HCT116 (cell line): Measurements from ENCODE around the gene CLCA2. TPM values are rescaled to one million over a fixed set of nuclear protein-coding genes. Genes with fewer than 3 reads are reported as not detected.

Source experiments
- ATAC-seq: fragments of 200-7000 bp; cut with Tn5 transposase; 2 replicates; pipeline ENCODE4 v1.9.1; 2020; ENCODE audit warnings: mild to moderate bottlenecking, moderate library complexity
- BruUV-seq: library from RNA; stranded (reverse); fragments of 400-500 nt; replicated peaks from 2 replicates; lab custom pipeline; 2021; lab: Mats Ljungman, UMichigan
- CTCF ChIA-PET: fragments of 300-600 bp; sonication (Branson Sonifier 250); formaldehyde crosslinking; loops from one replicate; lab custom pipeline; 2021; ENCODE audit warnings: antibody characterized with exemption; lab: Charles Lee
- POLR2A ChIA-PET: fragments of 300-600, 350-600 bp; sonication (Branson Sonifier 250); formaldehyde crosslinking; loops from one replicate; lab custom pipeline; 2021; ENCODE audit warnings: antibody characterized with exemption; lab: Charles Lee
- RAD21 ChIA-PET, 2 experiments: fragments of 300-600 bp; sonication (Branson Sonifier 250); formaldehyde crosslinking; loops; one replicate each; lab custom pipeline; 2023; ENCODE audit warnings: low total read pairs in 2 of 2; ENCODE audit not compliant: uncharacterized antibody in 2 of 2, unreplicated experiment in 2 of 2, low non-redundant PET in 1 of 2; lab: Charles Lee
- DNase-seq: peaks from one replicate; pipeline ENCODE4 v3.0.0-alpha.2; 2010; ENCODE audit warnings: low read depth, low spot score
- H2AFZ ChIP-seq: fragments of 200-600 bp; shearing (Covaris generic), sonication (generic); 2 replicates; pipeline ENCODE4 v1.6.1; 2017; ENCODE audit warnings: low read depth, mixed run types, mixed read lengths, antibody characterized with exemption, low read length; ENCODE audit not compliant: poor library complexity, severe bottlenecking
- H3K27ac ChIP-seq: 2 replicates; pipeline ENCODE4 v1.5.1; 2012; ENCODE audit warnings: low read depth, low read length
- H3K27me3 ChIP-seq: fragments of 200-600 bp; sonication (generic); 2 replicates; pipeline ENCODE4 v1.6.1; 2016; ENCODE audit warnings: mixed run types, low read length, mixed read lengths; ENCODE audit not compliant: insufficient read depth
- H3K36me3 ChIP-seq, 2 experiments: fragments of 200-500 bp in 1 of 2; fragments of 200-600 bp in 1 of 2; sonication (Bioruptor generic) in 1 of 2; sonication (generic) in 1 of 2; 2 replicates each; pipeline versions ENCODE4 v1.5.1 to v1.6.1; 2014 to 2016; ENCODE audit warnings: low read length in 2 of 2, inconsistent platforms in 1 of 2, mixed read lengths in 1 of 2, mixed run types in 1 of 2; ENCODE audit not compliant: insufficient read depth in 2 of 2, control insufficient read depth in 1 of 2
- H3K4me1 ChIP-seq, 2 experiments: fragments of 200-600 bp in 1 of 2; sonication (generic) in 1 of 2; 2 replicates each; pipeline versions ENCODE4 v1.5.1 to v1.6.1; 2012 to 2017; ENCODE audit warnings: low read length in 2 of 2, inconsistent platforms in 1 of 2, mild to moderate bottlenecking in 1 of 2, mixed read lengths in 1 of 2, mixed run types in 1 of 2, moderate library complexity in 1 of 2; ENCODE audit not compliant: insufficient read depth in 2 of 2, control insufficient read depth in 1 of 2
- H3K4me2 ChIP-seq: fragments of 200-600 bp; sonication (generic); 2 replicates; pipeline ENCODE4 v1.6.1; 2017; ENCODE audit warnings: mixed run types, low read length, mixed read lengths
- H3K4me3 ChIP-seq, 2 experiments: fragments of 200-600 bp in 1 of 2; sonication (generic) in 1 of 2; replicated peaks in 1 of 2; 2 replicates each; pipeline ENCODE4 v1.5.1; 2011 to 2016; ENCODE audit warnings: low read length in 2 of 2, control low read depth in 1 of 2, low read depth in 1 of 2, mild to moderate bottlenecking in 1 of 2, mixed read lengths in 1 of 2, mixed run types in 1 of 2
- H3K79me2 ChIP-seq: fragments of 200-600 bp; sonication (generic); 2 replicates; pipeline ENCODE4 v1.6.1; 2017; ENCODE audit warnings: mild to moderate bottlenecking, mixed run types, low read length, moderate library complexity, mixed read lengths; ENCODE audit not compliant: insufficient read depth
- H3K9ac ChIP-seq: fragments of 200-600 bp; sonication (generic); 2 replicates; pipeline ENCODE4 v1.6.1; 2016; ENCODE audit warnings: low read length, mixed read lengths
- H3K9me2 ChIP-seq: fragments of 200-600 bp; sonication (generic), shearing (Covaris generic); 2 replicates; pipeline ENCODE4 v1.6.1; 2017; ENCODE audit warnings: mixed run types, mild to moderate bottlenecking, moderate library complexity; ENCODE audit not compliant: insufficient read depth
- H3K9me3 ChIP-seq, 2 experiments: fragments of 200-500 bp in 1 of 2; fragments of 200-600 bp in 1 of 2; sonication (Bioruptor generic) in 1 of 2; sonication (generic) in 1 of 2; 2 replicates each; pipeline ENCODE4 v1.6.1; 2014 to 2017; ENCODE audit warnings: low read length in 2 of 2, mixed read lengths in 2 of 2, inconsistent platforms in 1 of 2, low read depth in 1 of 2, mild to moderate bottlenecking in 1 of 2, mixed run types in 1 of 2, moderate library complexity in 1 of 2; ENCODE audit not compliant: control insufficient read depth in 1 of 2, insufficient read depth in 1 of 2
- H4K20me1 ChIP-seq: fragments of 200-600 bp; sonication (generic), shearing (Covaris generic); 2 replicates; pipeline ENCODE4 v1.6.1; 2017; ENCODE audit warnings: mixed run types, mild to moderate bottlenecking, moderate library complexity; ENCODE audit not compliant: insufficient read depth
- ATF3 ChIP-seq: IDR thresholded peaks from 2 replicates; pipeline ENCODE4 v1.6.1; 2012
- CBX3 ChIP-seq: IDR thresholded peaks from 2 replicates; pipeline ENCODE4 v1.6.1; 2012; ENCODE audit warnings: low read depth
- CEBPB ChIP-seq: IDR thresholded peaks from 2 replicates; pipeline ENCODE4 v1.6.1; 2012; ENCODE audit warnings: low read depth
- EGR1 ChIP-seq: IDR thresholded peaks from 2 replicates; pipeline ENCODE4 v1.6.1; 2012; ENCODE audit warnings: low read depth
- ELF1 ChIP-seq: IDR thresholded peaks from 2 replicates; pipeline ENCODE4 v1.6.1; 2012; ENCODE audit warnings: low read depth, borderline replicate concordance
- FOSL1 ChIP-seq: IDR thresholded peaks from 2 replicates; pipeline ENCODE4 v1.6.1; 2012; ENCODE audit warnings: low read depth
- JUND ChIP-seq: IDR thresholded peaks from 2 replicates; pipeline ENCODE4 v1.6.1; 2012
- MAX ChIP-seq: IDR thresholded peaks from 2 replicates; pipeline ENCODE4 v1.6.1; 2012
- POLR2A ChIP-seq: IDR thresholded peaks from 2 replicates; pipeline ENCODE4 v1.7.0; 2011; ENCODE audit warnings: borderline replicate concordance; ENCODE audit not compliant: insufficient read depth, insufficient read length; ENCODE audit errors: extremely low read depth
- SIN3A ChIP-seq: IDR thresholded peaks from 2 replicates; pipeline ENCODE4 v1.6.1; 2012; ENCODE audit warnings: low read depth
- SP1 ChIP-seq: IDR thresholded peaks from 2 replicates; pipeline ENCODE4 v1.6.1; 2012; ENCODE audit warnings: low read depth
- SRF ChIP-seq: IDR thresholded peaks from 2 replicates; pipeline ENCODE4 v1.6.1; 2012; ENCODE audit warnings: low read depth
- TCF7L2 ChIP-seq: IDR thresholded peaks from 2 replicates; pipeline ENCODE4 v1.7.0; 2011; ENCODE audit warnings: borderline replicate concordance, inconsistent platforms; ENCODE audit not compliant: insufficient read depth, insufficient read length; ENCODE audit errors: extremely low read depth
- ZFX ChIP-seq: fragments of 450-650 bp; IDR thresholded peaks from 2 replicates; pipeline ENCODE4 v1.6.1; 2017
- intact Hi-C: fragments of 100-400 bp; cut with micrococcal nuclease; formaldehyde crosslinking; loops from 2 replicates; pipeline ENCODE4 v1.10.0; 2022
- total RNA-seq: library from RNA; stranded (reverse); gene quantifications from one replicate; pipeline ENCODE4 v1.2.1, GENCODE V29; 2021; ENCODE audit not compliant: unreplicated experiment

CLCA2 gene
- total RNA-seq, 1 experiment from 2014 or later = not detected

GRCh38 chr1:86472152-86472551 lies 48.2 kb downstream of the CLCA2 start (continued):
- TF ChIP-seq ELF1 = no peak
- TF ChIP-seq CEBPB = no peak
- no peak for TF ChIP-seq JUND
- TF ChIP-seq ZFX = no peak

- POLR2A ChIA-PET = no interaction called here
- BruUV-seq = no TSS peak
- Histone ChIP-seq H3K27ac (no peak overlapping the region), H3K9me3 (no peaks in the 10 kb centered on the region)
- TF ChIP-seq POLR2A = no peak
- TF ChIP-seq ZFX = no peak
- no peak for TF ChIP-seq SIN3A
- no peak for TF ChIP-seq EGR1
- no peak for TF ChIP-seq CBX3
- TF ChIP-seq JUND = no peak
- TF ChIP-seq ATF3 = no peak
- TF ChIP-seq SP1 = no peak
- no peak for TF ChIP-seq MAX
- TF ChIP-seq TCF7L2 = no peak
- TF ChIP-seq FOSL1 = no peak
- no peak for TF ChIP-seq SRF
- TF ChIP-seq, all 23 proteins: peak for 0
- DNase-seq (no peak), ATAC-seq (no peak)
- Histone ChIP-seq H3K4me1 (no peaks in the 10 kb centered on the region), H3K36me3 (no peaks in the 10 kb centered on the region), H3K9ac (no peak overlapping the region), H3K4me3 (no peak overlapping the region), H2AFZ (no peak overlapping the region), H3K9me2 (no peaks in the 10 kb centered on the region), H4K20me1 (no peaks in the 10 kb centered on the region), H3K27me3 (no peaks in the 10 kb centered on the region), H3K79me2 (no peaks in the 10 kb centered on the region), H3K4me2 (no peak overlapping the region)
- ChIA-PET RAD21 (no interaction called here), CTCF (interaction anchor here (0.9 to 1.8 kb wide), 4 partner anchors 9 to 611 kb away, joined by 3 to 5 read pairs (median 4); partner anchors contain the start of gene SH3GLB1)
- intact Hi-C loops = loop anchor here (5.0 to 10.0 kb wide), 2 partner anchors 215 to 612 kb away; no protein-coding TSS in a partner anchor
Observed at GRCh38 chr1:86472767-86473166, 48.8 kb downstream of the CLCA2 start.
